COLO668 (cell line): ENCODE data around the gene CPLX3.

Source experiments
- DNase-seq: peaks from one replicate; lab custom pipeline; 2025; ENCODE audit not compliant: unreplicated experiment; lab: John Stamatoyannopoulos, UW

Gene CPLX3

GRCh38 chr15:74788042-74788682 lies 38.3 kb upstream of the CPLX3 start:
- no peak for DNase-seq

- no peak for DNase-seq
Observed at GRCh38 chr15:74788683-74789151, 37.7 kb upstream of the CPLX3 start.

DNA sequence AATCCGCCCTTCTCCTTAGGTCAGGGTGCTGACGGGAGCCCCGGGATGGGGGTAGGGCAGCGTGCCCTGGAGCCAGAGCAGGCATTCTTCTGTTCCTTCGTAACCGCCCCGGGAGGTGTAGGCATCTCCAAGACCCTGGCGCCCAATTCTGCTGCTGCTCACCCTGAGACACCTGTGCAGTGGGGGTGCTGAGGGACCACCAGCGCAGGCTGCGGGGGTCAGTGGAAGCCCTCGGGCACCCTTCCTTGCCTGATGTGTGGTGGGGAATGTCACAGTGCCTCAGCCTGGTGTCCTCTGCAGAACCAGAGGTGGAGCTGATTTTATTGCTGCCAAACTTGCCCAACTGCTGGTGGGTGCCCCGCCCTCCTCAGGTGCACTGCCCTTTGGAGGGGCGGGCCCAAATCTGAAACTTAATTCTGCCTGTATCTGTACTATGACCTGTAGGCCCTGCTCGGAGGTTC lies 37.2 kb upstream of the CPLX3 start:
- DNase-seq: no peak

DNA sequence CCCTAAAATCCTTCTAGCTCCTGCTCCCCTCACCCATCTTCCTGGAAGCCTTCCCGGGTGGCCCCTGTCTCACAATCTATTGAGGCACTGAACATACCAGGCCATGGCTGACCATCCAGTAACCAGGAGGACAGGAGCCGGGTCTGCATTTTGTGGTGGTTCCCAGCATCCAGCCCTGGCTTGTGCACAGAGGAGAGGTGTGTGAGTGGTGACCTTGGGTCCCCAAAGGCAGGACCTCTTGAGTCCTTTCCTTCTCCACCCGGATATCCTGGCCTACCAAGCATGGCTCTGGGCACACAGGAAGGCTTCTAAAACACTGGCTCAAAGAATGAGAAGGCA lies 36.7 kb upstream of the CPLX3 start:
- DNase-seq: no peak

GRCh38 chr15:74790080-74790916 lies 36.1 kb upstream of the CPLX3 start:
- DNase-seq: peak; percentile 46

- DNase-seq: no peak
Observed at GRCh38 chr15:74791007-74791406, 35.4 kb upstream of the CPLX3 start.

- DNase-seq: no peak
Observed at GRCh38 chr15:74791667-74792066, 34.8 kb upstream of the CPLX3 start.

DNA sequence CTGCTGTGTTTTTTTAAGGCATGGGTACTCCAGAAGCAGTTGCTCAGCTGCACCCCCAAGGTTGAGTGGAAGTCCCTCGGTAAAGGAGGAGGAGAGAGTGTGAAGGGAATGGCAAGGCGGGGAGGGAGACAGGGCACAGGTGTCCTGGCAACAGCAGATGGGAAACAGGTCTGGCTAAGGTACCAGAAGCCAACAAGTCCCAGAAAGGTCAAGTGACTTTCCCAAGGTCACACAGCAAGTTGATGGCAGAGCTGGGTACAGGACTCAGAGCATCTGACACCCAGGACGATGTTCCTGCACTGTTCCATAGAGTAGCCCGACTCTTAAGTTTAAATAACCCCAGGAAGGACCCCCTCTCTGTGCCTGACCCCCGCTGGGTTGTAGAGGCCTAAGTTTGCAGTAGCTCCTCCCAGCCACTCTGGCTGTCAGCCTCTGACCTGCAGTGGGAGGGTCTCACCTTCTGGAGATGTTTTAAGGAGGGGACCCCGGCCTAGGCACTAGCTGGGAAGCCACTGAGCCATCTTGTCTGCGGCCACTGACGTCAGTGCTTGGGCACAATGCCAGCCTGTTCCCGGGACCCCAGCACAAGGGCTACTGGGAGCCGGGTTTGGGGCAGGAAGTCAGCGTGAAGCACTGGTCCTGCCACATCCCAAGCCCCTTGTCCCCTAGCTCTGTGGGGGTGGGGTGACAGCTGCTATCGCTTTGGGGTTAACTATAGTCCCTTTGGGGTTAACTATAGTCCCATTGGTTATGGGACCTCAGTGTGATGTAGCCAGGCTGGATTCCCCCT lies 34.0 kb upstream of the CPLX3 start:
- DNase-seq: no peak

- DNase-seq: no peak
Observed at GRCh38 chr15:74793135-74794028, 33.0 kb upstream of the CPLX3 start.

DNA sequence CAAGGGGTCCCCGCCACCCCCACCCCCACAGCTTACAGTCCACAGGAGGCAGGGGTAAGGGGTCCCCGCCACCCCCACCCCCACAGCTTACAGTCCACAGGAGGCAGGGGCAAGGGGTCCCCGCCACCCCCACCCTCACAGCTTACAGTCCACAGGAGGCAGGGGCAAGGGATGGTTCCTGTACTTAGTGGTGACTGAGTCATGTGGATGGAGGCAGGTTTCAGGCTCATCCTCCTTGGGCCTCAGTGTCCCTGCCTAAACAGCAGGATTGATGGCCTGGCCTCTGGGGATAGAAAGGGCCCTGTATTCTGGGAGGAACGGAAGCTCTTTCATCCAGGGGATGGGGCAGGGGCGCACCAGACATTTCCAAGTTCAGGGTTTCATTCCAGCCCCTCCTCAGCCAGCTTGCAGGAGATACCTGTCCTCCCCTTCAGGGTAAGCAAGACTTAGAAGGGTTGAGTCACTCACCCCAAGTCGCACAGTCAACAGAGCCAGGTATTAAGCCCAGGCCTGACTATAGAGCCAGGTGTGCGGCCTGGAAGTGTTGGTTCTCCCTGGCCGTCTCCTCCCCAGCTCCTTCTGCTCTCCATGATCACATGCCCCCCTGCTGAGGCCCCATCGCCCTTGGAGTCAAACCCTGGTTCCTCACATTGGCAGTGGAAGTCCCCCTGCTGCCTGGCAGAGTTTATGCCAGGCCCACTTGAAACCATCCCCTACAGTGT lies 32.0 kb upstream of the CPLX3 start:
- DNase-seq: no peak

DNA sequence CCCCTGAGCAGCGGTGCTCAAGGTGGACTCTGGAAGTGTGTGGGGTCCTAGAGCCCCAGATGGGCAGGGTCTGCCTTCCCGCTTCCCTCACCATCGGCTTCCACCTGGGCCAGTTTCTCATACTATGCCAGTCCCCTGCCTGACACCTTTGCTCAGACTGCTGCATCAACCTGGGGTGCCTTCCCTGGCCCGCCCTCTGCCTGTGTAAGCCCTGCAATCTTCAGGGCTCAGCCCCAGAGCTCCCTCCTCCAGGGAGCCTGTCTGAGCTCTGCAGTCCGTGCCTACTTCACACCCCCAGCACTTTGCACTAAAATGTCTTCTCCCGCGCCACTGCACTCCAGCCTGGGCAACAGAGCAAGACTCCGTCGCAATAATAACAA lies 31.5 kb upstream of the CPLX3 start:
- no peak for DNase-seq

DNA sequence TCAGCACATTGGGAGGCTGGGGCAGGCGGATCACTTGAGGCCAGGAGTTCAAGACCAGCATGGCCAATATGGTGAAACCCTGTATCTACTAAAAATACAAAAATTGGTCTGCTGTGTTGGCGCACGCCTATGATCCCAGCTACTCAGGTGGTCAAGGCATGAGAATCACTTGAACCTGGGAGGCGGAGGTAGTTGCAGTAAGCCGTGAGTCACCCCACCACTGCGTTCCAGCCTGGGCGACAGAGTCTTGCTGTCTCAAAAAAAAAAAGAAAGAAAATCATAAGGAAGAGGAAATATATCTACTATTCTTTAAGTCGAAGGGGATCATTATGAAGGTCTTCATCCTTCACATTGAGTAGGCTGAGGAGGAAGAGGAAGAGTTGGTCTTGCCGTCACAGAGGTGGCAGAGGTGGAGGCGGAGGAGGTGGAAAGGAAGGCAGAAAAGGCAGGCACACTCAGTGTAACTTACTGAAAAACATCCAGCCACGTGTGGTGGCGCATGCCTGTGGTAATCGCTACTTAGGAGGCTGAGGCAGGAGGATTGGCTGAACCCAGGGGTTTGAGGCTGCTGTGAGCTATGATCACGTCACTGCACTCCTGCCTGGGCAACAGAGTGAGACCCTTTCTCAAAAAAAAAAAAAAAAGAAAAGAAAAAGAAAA lies 30.3 kb upstream of the CPLX3 start:
- no peak for DNase-seq

- no peak for DNase-seq
Observed at GRCh38 chr15:74798388-74799254, 27.8 kb upstream of the CPLX3 start.

GRCh38 chr15:74799255-74799855 lies 27.1 kb upstream of the CPLX3 start:
- peak; percentile 30 for DNase-seq

DNA sequence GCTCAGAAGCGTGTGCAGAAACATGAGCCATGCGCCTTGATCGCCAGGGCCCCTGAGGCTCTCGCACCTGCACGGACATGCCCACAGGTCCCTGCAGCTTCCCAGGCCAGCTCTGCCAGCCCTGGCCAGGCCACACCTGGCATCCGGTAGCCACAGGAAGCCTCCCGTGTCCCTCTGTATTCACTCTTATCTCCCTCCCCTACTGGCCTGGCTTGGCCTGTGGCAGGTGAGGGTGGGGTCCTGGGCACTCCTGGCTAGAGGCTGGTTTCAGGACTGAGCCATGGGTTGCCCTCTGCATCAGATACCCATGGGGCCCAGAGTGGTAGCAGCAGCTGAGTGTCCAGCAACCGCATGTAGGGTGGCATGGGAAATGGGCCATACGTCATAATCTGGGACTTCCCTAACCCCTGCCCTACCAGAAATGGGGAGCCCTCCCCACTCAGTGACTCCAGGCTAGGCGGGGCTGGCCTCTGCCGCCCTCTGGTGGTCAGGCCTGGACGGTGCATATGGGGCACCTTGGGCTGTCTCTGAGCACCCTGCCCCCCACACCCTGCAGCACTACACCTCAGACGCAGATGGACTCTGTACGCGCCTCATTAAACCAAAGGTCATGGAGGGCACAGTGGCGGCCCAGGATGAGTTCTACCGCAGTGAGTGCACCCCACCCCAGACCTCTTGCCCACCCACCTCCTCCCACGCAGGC lies 26.4 kb upstream of the CPLX3 start:
- peak; percentile 63 for DNase-seq

- DNase-seq: no peak
Observed at GRCh38 chr15:74800559-74801094, 25.8 kb upstream of the CPLX3 start.

DNA sequence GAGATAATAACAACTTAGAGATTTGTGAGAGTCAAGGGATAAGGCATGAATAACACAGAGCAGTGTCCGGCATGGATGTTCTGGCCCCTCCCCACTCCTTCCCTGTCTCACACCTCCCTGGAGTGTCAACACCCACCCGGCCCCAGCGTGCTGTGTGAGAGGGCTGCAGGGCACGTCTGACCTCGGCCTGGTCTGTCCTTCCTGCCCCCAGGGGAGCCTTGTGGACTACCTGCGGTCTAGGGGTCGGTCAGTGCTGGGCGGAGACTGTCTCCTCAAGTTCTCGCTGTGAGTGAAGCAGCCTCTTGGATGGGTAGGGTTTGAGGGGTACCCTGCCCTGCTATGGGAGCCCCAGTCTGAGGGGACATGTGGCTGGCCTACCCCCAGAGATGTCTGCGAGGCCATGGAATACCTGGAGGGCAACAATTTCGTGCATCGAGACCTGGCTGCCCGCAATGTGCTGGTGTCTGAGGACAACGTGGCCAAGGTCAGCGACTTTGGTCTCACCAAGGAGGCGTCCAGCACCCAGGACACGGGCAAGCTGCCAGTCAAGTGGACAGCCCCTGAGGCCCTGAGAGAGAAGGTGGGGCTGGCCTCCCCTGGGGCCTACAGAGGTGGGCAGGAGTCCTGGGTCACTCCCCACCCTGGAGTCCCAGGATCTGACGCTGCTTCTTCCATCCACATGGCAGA lies 25.0 kb upstream of the CPLX3 start:
- no peak for DNase-seq
